ENCODE data around the gene PAPPA.
A peak's percentile ranks its signal among the peaks of the same experiment; 100 is the strongest.

The PAPPA gene

GRCh38 chr9:116156621-116157314 lies 3.2 kb downstream of the PAPPA start (continued):
- TF ChIP-seq, protein P1, sequence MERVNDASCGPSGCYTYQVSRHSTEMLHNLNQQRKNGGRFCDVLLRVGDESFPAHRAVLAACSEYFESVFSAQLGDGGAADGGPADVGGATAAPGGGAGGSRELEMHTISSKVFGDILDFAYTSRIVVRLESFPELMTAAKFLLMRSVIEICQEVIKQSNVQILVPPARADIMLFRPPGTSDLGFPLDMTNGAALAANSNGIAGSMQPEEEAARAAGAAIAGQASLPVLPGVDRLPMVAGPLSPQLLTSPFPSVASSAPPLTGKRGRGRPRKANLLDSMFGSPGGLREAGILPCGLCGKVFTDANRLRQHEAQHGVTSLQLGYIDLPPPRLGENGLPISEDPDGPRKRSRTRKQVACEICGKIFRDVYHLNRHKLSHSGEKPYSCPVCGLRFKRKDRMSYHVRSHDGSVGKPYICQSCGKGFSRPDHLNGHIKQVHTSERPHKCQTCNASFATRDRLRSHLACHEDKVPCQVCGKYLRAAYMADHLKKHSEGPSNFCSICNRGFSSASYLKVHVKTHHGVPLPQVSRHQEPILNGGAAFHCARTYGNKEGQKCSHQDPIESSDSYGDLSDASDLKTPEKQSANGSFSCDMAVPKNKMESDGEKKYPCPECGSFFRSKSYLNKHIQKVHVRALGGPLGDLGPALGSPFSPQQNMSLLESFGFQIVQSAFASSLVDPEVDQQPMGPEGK (tag by site-specific recombination; IDR thresholded peaks at IDR 0.05): peak; percentile 11; the same call in 1 of the 2 replicates
- peak; percentile 58; the same call in 1 of the 2 replicates for TF ChIP-seq ZNF558 (tag by site-specific recombination; IDR thresholded peaks at IDR 0.05)
- TF ChIP-seq ZNF768 (tag by site-specific recombination; IDR thresholded peaks at IDR 0.05): no peak
- TF ChIP-seq ZNF544 (tag by site-specific recombination; IDR thresholded peaks at IDR 0.05): 0 out of 2 replicates have a peak, but pooled peaks have one; percentile 46
- TF ChIP-seq ZNF214 (tag by site-specific recombination; IDR thresholded peaks at IDR 0.05; ENCODE audit: borderline replicate concordance): no peak
- peak; percentile 33; the same call in 1 of the 2 replicates for TF ChIP-seq ZNF600 (tag by site-specific recombination; IDR thresholded peaks at IDR 0.05)
- TF ChIP-seq ZNF510 (tag by site-specific recombination; IDR thresholded peaks at IDR 0.05; ENCODE audit: insufficient replicate concordance): peak; percentile 9
- no peak for TF ChIP-seq ZNF157 (tag by site-specific recombination; IDR thresholded peaks at IDR 0.05)
- TF ChIP-seq YY1 (tag by site-specific recombination; IDR thresholded peaks at IDR 0.05): no peak
- TF ChIP-seq ZNF366 (tag by site-specific recombination; conservative IDR thresholded peaks at IDR 0.05): no peak
- TF ChIP-seq ZNF221 (tag by site-specific recombination; IDR thresholded peaks at IDR 0.05; ENCODE audit: borderline replicate concordance): no peak
- peak; percentile 42; the same call in 1 of the 2 replicates for TF ChIP-seq ZNF184 (tag by site-specific recombination; IDR thresholded peaks at IDR 0.05)
- TF ChIP-seq ZNF660 (tag by site-specific recombination; IDR thresholded peaks at IDR 0.05): peak; percentile 80; the same call in 1 of the 2 replicates
- TF ChIP-seq ZNF561 (tag by site-specific recombination; IDR thresholded peaks at IDR 0.05; ENCODE audit: borderline replicate concordance): 0 out of 2 replicates have a peak, but pooled peaks have one; percentile 43
- TF ChIP-seq, protein P2, sequence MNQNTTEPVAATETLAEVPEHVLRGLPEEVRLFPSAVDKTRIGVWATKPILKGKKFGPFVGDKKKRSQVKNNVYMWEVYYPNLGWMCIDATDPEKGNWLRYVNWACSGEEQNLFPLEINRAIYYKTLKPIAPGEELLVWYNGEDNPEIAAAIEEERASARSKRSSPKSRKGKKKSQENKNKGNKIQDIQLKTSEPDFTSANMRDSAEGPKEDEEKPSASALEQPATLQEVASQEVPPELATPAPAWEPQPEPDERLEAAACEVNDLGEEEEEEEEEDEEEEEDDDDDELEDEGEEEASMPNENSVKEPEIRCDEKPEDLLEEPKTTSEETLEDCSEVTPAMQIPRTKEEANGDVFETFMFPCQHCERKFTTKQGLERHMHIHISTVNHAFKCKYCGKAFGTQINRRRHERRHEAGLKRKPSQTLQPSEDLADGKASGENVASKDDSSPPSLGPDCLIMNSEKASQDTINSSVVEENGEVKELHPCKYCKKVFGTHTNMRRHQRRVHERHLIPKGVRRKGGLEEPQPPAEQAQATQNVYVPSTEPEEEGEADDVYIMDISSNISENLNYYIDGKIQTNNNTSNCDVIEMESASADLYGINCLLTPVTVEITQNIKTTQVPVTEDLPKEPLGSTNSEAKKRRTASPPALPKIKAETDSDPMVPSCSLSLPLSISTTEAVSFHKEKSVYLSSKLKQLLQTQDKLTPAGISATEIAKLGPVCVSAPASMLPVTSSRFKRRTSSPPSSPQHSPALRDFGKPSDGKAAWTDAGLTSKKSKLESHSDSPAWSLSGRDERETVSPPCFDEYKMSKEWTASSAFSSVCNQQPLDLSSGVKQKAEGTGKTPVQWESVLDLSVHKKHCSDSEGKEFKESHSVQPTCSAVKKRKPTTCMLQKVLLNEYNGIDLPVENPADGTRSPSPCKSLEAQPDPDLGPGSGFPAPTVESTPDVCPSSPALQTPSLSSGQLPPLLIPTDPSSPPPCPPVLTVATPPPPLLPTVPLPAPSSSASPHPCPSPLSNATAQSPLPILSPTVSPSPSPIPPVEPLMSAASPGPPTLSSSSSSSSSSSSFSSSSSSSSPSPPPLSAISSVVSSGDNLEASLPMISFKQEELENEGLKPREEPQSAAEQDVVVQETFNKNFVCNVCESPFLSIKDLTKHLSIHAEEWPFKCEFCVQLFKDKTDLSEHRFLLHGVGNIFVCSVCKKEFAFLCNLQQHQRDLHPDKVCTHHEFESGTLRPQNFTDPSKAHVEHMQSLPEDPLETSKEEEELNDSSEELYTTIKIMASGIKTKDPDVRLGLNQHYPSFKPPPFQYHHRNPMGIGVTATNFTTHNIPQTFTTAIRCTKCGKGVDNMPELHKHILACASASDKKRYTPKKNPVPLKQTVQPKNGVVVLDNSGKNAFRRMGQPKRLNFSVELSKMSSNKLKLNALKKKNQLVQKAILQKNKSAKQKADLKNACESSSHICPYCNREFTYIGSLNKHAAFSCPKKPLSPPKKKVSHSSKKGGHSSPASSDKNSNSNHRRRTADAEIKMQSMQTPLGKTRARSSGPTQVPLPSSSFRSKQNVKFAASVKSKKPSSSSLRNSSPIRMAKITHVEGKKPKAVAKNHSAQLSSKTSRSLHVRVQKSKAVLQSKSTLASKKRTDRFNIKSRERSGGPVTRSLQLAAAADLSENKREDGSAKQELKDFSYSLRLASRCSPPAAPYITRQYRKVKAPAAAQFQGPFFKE (tag by site-specific recombination; IDR thresholded peaks at IDR 0.05; ENCODE audit: borderline replicate concordance): no peak
- TF ChIP-seq, protein P3, sequence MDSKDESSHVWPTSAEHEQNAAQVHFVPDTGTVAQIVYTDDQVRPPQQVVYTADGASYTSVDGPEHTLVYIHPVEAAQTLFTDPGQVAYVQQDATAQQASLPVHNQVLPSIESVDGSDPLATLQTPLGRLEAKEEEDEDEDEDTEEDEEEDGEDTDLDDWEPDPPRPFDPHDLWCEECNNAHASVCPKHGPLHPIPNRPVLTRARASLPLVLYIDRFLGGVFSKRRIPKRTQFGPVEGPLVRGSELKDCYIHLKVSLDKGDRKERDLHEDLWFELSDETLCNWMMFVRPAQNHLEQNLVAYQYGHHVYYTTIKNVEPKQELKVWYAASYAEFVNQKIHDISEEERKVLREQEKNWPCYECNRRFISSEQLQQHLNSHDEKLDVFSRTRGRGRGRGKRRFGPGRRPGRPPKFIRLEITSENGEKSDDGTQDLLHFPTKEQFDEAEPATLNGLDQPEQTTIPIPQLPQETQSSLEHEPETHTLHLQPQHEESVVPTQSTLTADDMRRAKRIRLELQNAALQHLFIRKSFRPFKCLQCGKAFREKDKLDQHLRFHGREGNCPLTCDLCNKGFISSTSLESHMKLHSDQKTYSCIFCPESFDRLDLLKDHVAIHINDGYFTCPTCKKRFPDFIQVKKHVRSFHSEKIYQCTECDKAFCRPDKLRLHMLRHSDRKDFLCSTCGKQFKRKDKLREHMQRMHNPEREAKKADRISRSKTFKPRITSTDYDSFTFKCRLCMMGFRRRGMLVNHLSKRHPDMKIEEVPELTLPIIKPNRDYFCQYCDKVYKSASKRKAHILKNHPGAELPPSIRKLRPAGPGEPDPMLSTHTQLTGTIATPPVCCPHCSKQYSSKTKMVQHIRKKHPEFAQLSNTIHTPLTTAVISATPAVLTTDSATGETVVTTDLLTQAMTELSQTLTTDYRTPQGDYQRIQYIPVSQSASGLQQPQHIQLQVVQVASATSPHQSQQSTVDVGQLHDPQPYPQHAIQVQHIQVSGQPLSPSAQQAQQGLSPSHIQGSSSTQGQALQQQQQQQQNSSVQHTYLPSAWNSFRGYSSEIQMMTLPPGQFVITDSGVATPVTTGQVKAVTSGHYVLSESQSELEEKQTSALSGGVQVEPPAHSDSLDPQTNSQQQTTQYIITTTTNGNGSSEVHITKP (tag by site-specific recombination; IDR thresholded peaks at IDR 0.05): peak; percentile 85
- no peak for TF ChIP-seq ZNF621 (tag by site-specific recombination; IDR thresholded peaks at IDR 0.05)
- no peak for TF ChIP-seq REPIN1 (tag by site-specific recombination; IDR thresholded peaks at IDR 0.05; ENCODE audit: low read depth)
- no peak for TF ChIP-seq CTCF (tag by site-specific recombination; IDR thresholded peaks at IDR 0.05)
- TF ChIP-seq HOXD13 (CRISPR knock-in tag; IDR thresholded peaks at IDR 0.05; ENCODE audit: borderline replicate concordance): no peak
- 0 out of 2 replicates have a peak, but pooled peaks have one; percentile 9 for TF ChIP-seq ZBTB44 (tag by site-specific recombination; IDR thresholded peaks at IDR 0.05)
- TF ChIP-seq ZIC2 (tag by site-specific recombination; IDR thresholded peaks at IDR 0.05): peak; percentile 61
- no peak for TF ChIP-seq ZNF514 (tag by site-specific recombination; IDR thresholded peaks at IDR 0.05)

Measured in HEK293 (cell line).